Stimulated activated CD4-positive, alpha-beta T cell treated with anti-CD3 and anti-CD28 coated beads, TNF-alpha, amount 100 ng/mL, for 4 hours (primary cell): ENCODE measurements around the gene RBFOX1.

Experiments used
- DNase-seq, 3 experiments: peaks; one replicate each; pipeline ENCODE4 v3.0.0-alpha.2; 2020; ENCODE audit warnings: low read depth in 3 of 3

Gene RBFOX1

GRCh38 chr16:7373776-7374175 lies 41.1 kb downstream of the RBFOX1 start:
- DNase-seq, result no peak

DNA sequence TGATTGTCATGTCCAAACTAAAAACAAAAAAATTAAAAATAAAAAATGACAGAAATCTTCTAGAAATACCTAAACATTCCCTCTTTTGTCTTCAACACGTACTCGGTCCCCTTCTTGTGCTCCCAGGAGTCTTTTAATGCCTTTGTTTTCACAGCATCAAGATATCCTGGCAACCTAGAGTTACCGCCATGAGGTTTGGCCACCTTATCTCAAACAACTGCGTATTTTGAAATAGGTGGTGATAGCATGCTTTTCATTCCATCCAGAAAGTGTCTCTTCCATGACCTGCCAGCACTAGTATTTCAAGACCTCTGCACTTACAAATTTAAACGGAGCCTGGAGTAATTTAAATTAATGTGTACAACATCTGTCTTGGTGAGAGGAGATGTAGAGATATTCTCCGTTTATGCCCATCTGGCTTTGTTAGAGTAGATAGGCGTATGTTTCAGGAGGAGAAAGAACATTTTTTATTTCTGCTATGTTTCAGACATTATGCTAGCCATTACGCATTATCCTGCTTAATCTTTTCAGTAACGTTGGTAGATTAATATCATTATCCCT lies 42.0 kb downstream of the RBFOX1 start:
- DNase-seq, result no peak

DNA sequence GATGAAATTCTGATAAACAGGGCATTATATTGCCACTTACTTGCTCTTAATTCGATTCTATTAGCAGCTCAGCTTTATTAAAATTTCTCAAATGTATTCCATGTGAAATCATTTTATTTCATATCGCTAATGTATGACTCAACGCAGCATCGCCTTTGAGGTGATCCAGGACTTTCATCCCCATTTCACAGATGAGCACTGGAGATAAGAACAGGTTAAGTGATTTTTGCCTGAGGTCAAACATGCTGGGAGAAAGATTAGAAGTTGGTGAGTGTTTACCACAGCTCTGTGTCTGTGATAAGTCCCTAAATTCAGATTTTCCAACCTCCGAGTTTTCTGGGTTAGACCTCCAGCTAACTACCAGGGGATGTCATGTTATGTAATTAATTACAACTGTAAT lies 43.6 kb downstream of the RBFOX1 start:
- no peak for DNase-seq

GRCh38 chr16:7377231-7377630 lies 44.6 kb downstream of the RBFOX1 start:
- DNase-seq, result no peak

- DNase-seq, result no peak
Observed at GRCh38 chr16:7378024-7378695, 45.5 kb downstream of the RBFOX1 start.

GRCh38 chr16:7380441-7380840 lies 47.8 kb downstream of the RBFOX1 start:
- DNase-seq, result no peak

GRCh38 chr16:7380911-7381310 lies 48.3 kb downstream of the RBFOX1 start:
- no peak for DNase-seq

DNA sequence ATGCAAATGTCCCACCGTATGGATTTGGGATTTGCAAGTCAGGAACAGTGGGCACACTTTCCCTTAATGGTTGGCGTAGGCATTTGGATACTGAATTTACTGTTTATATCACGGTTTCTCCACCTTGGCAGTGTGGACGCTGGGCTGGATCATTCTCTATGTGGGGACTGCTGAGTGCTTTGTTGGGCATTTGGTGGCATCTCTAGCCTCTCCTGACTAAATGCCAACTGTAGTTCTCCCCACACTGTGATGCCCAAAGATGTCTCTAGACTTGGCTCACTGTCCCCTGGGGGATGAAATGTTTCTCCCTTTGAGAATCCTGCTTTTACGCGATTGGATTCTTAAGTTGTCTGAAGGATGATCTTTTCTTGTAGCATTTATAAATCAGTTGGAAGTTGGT lies 49.0 kb downstream of the RBFOX1 start:
- no peak for DNase-seq

- DNase-seq, result no peak
Observed at GRCh38 chr16:7382521-7382920, 49.9 kb downstream of the RBFOX1 start.

- no peak for DNase-seq
Observed at GRCh38 chr16:7390974-7391373, 58.3 kb downstream of the RBFOX1 start.

- no peak for DNase-seq
Observed at GRCh38 chr16:7391694-7392093, 59.0 kb downstream of the RBFOX1 start.

DNA sequence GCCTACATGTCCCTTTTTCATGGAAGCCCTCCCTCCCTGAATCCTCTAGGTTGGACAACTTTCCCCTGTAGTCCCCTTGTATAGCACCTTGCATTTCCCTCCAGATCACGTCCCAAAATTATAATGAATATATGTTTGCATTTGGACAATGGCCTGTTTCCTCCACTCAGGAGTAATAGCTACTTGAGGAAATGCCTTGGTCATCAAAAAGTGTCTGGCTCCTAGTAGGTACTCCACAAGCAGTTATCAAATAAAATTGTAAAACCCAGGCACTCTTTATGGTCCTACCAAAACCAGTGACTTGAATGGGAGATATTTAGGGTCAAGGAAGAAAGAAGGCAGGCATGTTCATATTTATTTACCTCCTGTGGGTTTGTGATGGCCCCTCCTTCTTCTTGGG lies 59.6 kb downstream of the RBFOX1 start:
- DNase-seq, result no peak

GRCh38 chr16:7393680-7394079 lies 61.0 kb downstream of the RBFOX1 start:
- no peak for DNase-seq

- no peak for DNase-seq
Observed at GRCh38 chr16:7394720-7395336, 62.2 kb downstream of the RBFOX1 start.

DNA sequence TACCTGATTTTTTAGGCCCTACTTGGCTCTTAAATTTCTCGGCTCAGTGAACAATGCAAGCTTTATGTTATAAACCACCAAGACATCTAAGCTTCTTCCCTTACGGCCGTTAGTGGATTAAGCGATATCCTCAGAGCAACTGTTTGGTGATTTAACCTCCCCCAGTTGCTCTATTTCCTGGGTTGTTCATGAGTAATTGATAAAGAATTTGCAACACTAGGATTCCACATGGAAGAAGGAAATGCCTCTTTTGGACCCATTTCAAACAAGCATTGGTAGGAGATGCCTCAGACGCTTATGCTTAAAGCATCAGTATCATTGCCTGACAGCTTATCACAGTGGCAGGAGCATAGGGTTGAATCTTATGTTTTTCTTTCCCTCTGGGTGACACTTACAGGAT lies 65.3 kb downstream of the RBFOX1 start:
- DNase-seq, result no peak

DNA sequence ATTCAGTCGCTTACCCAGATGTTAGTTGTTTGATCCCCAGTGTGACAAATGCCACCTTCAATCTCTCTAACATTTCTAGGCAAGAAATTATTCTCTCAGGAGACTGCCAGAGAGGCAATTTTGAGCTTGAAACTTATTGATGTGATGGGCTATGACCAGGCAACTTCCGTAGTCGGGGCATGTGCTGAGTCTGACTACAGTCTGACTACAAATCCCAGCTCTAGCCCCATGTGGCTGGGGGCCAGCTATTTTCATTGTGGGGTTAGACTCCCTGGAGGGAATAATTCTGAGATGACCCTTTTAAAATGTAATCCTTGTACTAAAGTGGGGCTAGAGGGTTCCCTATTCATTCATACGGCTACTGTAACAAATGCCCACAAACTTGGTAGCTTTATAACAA lies 65.9 kb downstream of the RBFOX1 start:
- DNase-seq, result no peak

GRCh38 chr16:7399296-7399695 lies 66.7 kb downstream of the RBFOX1 start:
- DNase-seq, result no peak

- DNase-seq, result no peak
Observed at GRCh38 chr16:7400117-7400890, 67.7 kb downstream of the RBFOX1 start.

- no peak for DNase-seq
Observed at GRCh38 chr16:7404217-7404616, 71.6 kb downstream of the RBFOX1 start.

DNA sequence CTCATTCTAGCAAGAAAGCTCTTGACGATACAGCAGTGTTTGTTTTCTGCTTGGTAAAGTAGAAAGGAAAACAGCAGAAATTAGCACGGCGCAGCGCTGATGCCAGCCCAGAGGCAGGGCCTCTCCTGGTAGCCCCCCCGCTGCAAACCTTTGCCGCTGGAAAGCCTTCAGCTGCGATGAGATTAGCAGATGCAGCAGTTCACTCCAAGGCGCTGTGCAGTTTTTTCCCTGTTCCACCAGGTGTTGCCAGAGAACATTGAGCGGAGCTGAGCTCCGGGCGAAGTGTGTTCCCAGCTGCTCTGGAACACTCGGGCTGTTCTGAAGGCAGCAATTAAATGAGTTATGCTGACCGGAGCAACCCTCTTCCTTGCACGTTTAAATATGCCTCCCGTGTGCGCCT lies 72.5 kb downstream of the RBFOX1 start:
- DNase-seq, result no peak

DNA sequence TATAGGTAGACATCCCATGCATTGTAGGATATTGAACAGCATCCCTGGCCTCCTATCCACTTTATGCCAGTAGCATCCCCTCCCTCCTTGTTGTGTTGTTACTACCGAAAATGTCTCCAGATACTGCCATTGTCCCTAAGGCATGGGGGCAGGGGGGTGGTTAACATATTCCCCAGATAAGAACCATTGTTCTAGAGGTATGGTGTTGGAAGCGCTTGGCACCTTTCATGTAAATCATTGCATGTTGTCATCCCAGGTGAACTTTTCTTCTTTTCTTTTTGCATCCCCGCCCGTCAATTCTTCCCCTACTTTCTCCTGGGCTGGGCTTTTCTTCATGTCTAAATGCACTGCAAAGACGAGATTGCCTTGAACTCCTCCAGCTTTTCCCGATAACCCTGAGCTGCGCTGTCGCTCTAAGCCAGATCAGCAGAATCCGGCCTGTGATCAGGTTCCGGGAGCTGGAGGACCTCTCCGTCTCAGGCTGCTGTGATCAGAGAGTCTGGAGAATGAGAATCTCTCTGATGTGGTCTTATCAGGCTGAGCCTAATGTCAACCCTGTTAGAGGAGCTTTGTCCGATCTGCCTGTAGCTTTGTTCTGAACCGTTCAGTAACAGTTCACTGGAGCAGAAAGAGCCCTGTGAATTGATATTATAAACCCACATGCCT lies 76.2 kb downstream of the RBFOX1 start:
- no peak for DNase-seq

DNA sequence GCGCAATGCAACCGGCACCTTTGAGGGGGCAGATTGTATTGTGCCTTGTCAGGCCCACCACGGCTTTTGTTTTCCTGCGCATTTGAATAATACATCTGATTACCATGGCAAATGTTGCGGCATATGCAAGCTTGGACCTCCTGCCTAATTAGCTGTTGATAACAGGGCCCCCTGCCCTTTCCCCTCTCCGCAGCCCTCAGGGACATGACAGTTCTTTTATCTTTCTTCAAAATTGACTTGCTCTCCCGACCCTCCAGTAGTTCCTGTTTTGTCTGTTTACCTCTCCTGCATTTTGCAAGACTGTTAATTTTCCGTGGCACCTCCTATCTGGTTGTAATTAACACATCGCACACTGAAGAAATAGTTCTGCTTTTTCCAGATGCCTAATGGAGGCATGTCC lies 86.8 kb downstream of the RBFOX1 start:
- DNase-seq, result no peak
